GM12878 (cell line): ENCODE results near the gene ACE. TPM values are rescaled to one million over a fixed set of nuclear protein-coding genes. Genes with fewer than 3 reads are reported as not detected.

Experiments
- ATAC-seq: fragments of 200-7000 bp; cut with Tn5 transposase; 3 replicates; pipeline ENCODE4 v1.9.1; 2020; ENCODE audit warnings: mild to moderate bottlenecking, moderate library complexity
- BruUV-seq: library from RNA; stranded (reverse); fragments of 400-500 nt; replicated peaks from 2 replicates; lab custom pipeline; 2021; lab: Mats Ljungman, UMichigan
- CTCF ChIA-PET: fragments of 300-600 bp; sonication (Branson Sonifier 250); formaldehyde crosslinking; extraction: SDS; loops from one replicate; lab custom pipeline; 2021; ENCODE audit warnings: inconsistent platforms; lab: Yijun Ruan, JAX
- POLR2A ChIA-PET: fragments of 350-600 bp; formaldehyde crosslinking; extraction: SDS; loops from one replicate; lab custom pipeline; 2021; ENCODE audit warnings: inconsistent platforms; lab: Charles Lee
- RAD21 ChIA-PET: fragments of 300-600 bp; sonication (Branson Sonifier 250); formaldehyde crosslinking; loops from one replicate; lab custom pipeline; 2023; ENCODE audit warnings: antibody characterized with exemption; ENCODE audit not compliant: unreplicated experiment; lab: Charles Lee
- SMC1A ChIA-PET: fragments of 300-600 bp; sonication (Branson Sonifier 250); formaldehyde crosslinking; loops from one replicate; lab custom pipeline; 2023; ENCODE audit not compliant: unreplicated experiment, uncharacterized antibody; lab: Charles Lee
- DNase-seq: peaks from one replicate; pipeline ENCODE4 v3.0.0-alpha.2; 2011; ENCODE audit warnings: low read depth, low spot score
- FAIRE-seq: peaks from 3 replicates; lab custom pipeline; 2011; peaks lifted over from hg19 to GRCh38; lab: Jason Lieb, UNC
- H2AFZ ChIP-seq: 2 replicates; pipeline ENCODE4 v1.6.0; 2011; ENCODE audit warnings: low read depth, low read length, control low read depth; ENCODE audit not compliant: control insufficient read depth
- H3K27ac ChIP-seq: 2 replicates; pipeline ENCODE4 v1.5.1; 2011; ENCODE audit warnings: control low read depth; ENCODE audit not compliant: control insufficient read depth, insufficient read depth
- H3K27me3 ChIP-seq, 2 experiments: replicated peaks in 1 of 2; 2 replicates each; pipeline versions ENCODE4 v1.6.0 to v1.6.1; 2011; ENCODE audit warnings: low read length in 1 of 2; ENCODE audit not compliant: control insufficient read depth in 2 of 2, insufficient read depth in 2 of 2
- H3K36me3 ChIP-seq, 2 experiments: 2 replicates each; pipeline ENCODE4 v1.5.1; 2011; ENCODE audit warnings: low read length in 1 of 2; ENCODE audit not compliant: control insufficient read depth in 2 of 2, insufficient read depth in 2 of 2
- H3K4me1 ChIP-seq: 2 replicates; pipeline ENCODE4 v1.6.1; 2011; ENCODE audit warnings: mild to moderate bottlenecking, low read length, moderate library complexity, mixed read lengths; ENCODE audit not compliant: control insufficient read depth, insufficient read depth
- H3K4me2 ChIP-seq: 2 replicates; pipeline ENCODE4 v1.6.0; 2011; ENCODE audit warnings: control low read depth; ENCODE audit not compliant: control insufficient read depth, insufficient read depth
- H3K4me3 ChIP-seq: fragments of 200-600 bp; sonication (generic); 2 replicates; pipeline ENCODE4 v1.5.1; 2016
- H3K79me2 ChIP-seq: 2 replicates; pipeline ENCODE4 v1.6.0; 2011; ENCODE audit warnings: low read length; ENCODE audit not compliant: control insufficient read depth, insufficient read depth
- H3K9ac ChIP-seq: 2 replicates; pipeline ENCODE4 v1.8.0; 2011; ENCODE audit warnings: low read length, control low read depth, mixed read lengths; ENCODE audit not compliant: control insufficient read depth, insufficient read depth
- H3K9me3 ChIP-seq: replicated peaks from 3 replicates; pipeline ENCODE4 v1.5.1; 2011; ENCODE audit warnings: mild to moderate bottlenecking, low read length; ENCODE audit not compliant: control insufficient read depth, insufficient read depth
- H4K20me1 ChIP-seq: 2 replicates; pipeline ENCODE4 v1.6.0; 2011; ENCODE audit not compliant: control insufficient read depth, insufficient read depth
- BMI1 ChIP-seq: fragments of 450-650 bp; IDR thresholded peaks from 2 replicates; pipeline ENCODE4 v1.6.1; 2016; ENCODE audit warnings: mild to moderate bottlenecking, moderate library complexity, borderline replicate concordance
- HDGF ChIP-seq: fragments of 450-650 bp; IDR thresholded peaks from 2 replicates; pipeline ENCODE4 v1.6.1; 2016; ENCODE audit warnings: antibody characterized with exemption
- LARP7 ChIP-seq: fragments of 450-650 bp; IDR thresholded peaks from 2 replicates; pipeline ENCODE4 v1.6.1; 2017; ENCODE audit warnings: mild to moderate bottlenecking
- MEF2B ChIP-seq: fragments of 450-650 bp; IDR thresholded peaks from 2 replicates; pipeline ENCODE4 v1.6.1; 2018; ENCODE audit warnings: mild to moderate bottlenecking, moderate library complexity; ENCODE audit not compliant: partially characterized antibody, poor library complexity, severe bottlenecking
- NBN ChIP-seq: fragments of 450-650 bp; IDR thresholded peaks from 2 replicates; pipeline ENCODE4 v1.6.1; 2016
- NR2C2 ChIP-seq: IDR thresholded peaks from 2 replicates; pipeline ENCODE4 v1.6.1; 2011; ENCODE audit warnings: borderline replicate concordance, low read depth; ENCODE audit not compliant: control insufficient read depth, insufficient read length
- NR2F1 ChIP-seq: fragments of 450-650 bp; conservative IDR thresholded peaks from 2 replicates; pipeline ENCODE4 v1.6.1; 2017; ENCODE audit warnings: mild to moderate bottlenecking
- PAX8 ChIP-seq: fragments of 450-650 bp; IDR thresholded peaks from 2 replicates; pipeline ENCODE4 v1.6.1; 2017; ENCODE audit warnings: mild to moderate bottlenecking, moderate library complexity
- PBX3 ChIP-seq: IDR thresholded peaks from 2 replicates; pipeline ENCODE4 v1.6.1; 2011; ENCODE audit warnings: mild to moderate bottlenecking, low read depth, low read length, moderate library complexity; ENCODE audit not compliant: insufficient replicate concordance
- PKNOX1 ChIP-seq: fragments of 450-650 bp; IDR thresholded peaks from 2 replicates; pipeline ENCODE4 v1.6.1; 2016; ENCODE audit warnings: mild to moderate bottlenecking
- RAD51 ChIP-seq: fragments of 450-650 bp; IDR thresholded peaks from 2 replicates; pipeline ENCODE4 v1.6.1; 2016; ENCODE audit warnings: moderate library complexity, mild to moderate bottlenecking, inconsistent platforms
- RB1 ChIP-seq: fragments of 450-650 bp; formaldehyde crosslinking; IDR thresholded peaks from 2 replicates; pipeline ENCODE4 v1.6.1; 2017; ENCODE audit warnings: mild to moderate bottlenecking, borderline replicate concordance
- RELB ChIP-seq: fragments of 450-650 bp; IDR thresholded peaks from 2 replicates; pipeline ENCODE4 v1.6.1; 2017; ENCODE audit warnings: low read depth, mild to moderate bottlenecking, moderate library complexity
- SP1 ChIP-seq: IDR thresholded peaks from one replicate; pipeline ENCODE4 v1.6.1; 2011; ENCODE audit warnings: low read depth, low read length
- TAF1 ChIP-seq: IDR thresholded peaks from 2 replicates; pipeline ENCODE4 v1.6.1; 2011; ENCODE audit warnings: mild to moderate bottlenecking, low read depth, low read length, borderline replicate concordance
- TCF3 ChIP-seq: IDR thresholded peaks from 2 replicates; pipeline ENCODE4 v1.6.1; 2012; ENCODE audit warnings: low read depth, mild to moderate bottlenecking, low read length, borderline replicate concordance; ENCODE audit not compliant: insufficient read depth
- TCF7 ChIP-seq: IDR thresholded peaks from 2 replicates; pipeline ENCODE4 v1.6.1; 2014; ENCODE audit warnings: antibody characterized with exemption, borderline replicate concordance
- ZNF24 ChIP-seq: fragments of 450-650 bp; IDR thresholded peaks from 2 replicates; pipeline ENCODE4 v1.6.1; 2017; ENCODE audit warnings: antibody characterized with exemption, mild to moderate bottlenecking
- WGBS: methylation state at CpG from one replicate; pipeline ENCODE4 v1.1.6; 2016; ENCODE audit warnings: low lambda C conversion rate; ENCODE audit not compliant: insufficient replicate concordance, insufficient coverage; ENCODE audit errors: missing lambda C conversion rate; 5-methylcytosine and 5-hydroxymethylcytosine counted together
- in situ Hi-C: fragments of 300-500 bp; cut with MboI; formaldehyde crosslinking; loops from 9 replicates; pipeline ENCODE4 v1.14.3; 2018; ENCODE audit warnings: mixed read lengths
- intact Hi-C: fragments of 100-400 bp; cut with micrococcal nuclease; formaldehyde crosslinking; loops from one replicate; pipeline ENCODE4 v1.14.2; 2022; ENCODE audit not compliant: unreplicated experiment
- polyA plus RNA-seq, 11 experiments: library from polyadenylated mRNA; depleted of rRNA in 4 of 11; unstranded in 6 of 11; stranded (reverse) in 5 of 11; fragments of >200 nt; fragmentation: Nextera tagmentation in 4 of 11; fragmentation: Illumina TruSeq in 1 of 11; extraction: Ambion mirVana in 4 of 11; extraction: Trizol in 1 of 11; gene quantifications; 1 replicate in 1 of 11; 2 replicates in 10 of 11; pipeline versions ENCODE4 v1.2.1 to v1.2.3, GENCODE V29; 2011 to 2016; ENCODE audit warnings: inconsistent platforms in 2 of 11, missing spikeins in 2 of 11, low read depth in 1 of 11
- total RNA-seq, 4 experiments: library from RNA; depleted of rRNA in 3 of 4; stranded (reverse); fragments of >200 nt in 3 of 4; fragmentation: Illumina TruSeq in 1 of 4; extraction: Trizol in 1 of 4; gene quantifications; 2 replicates each; pipeline versions ENCODE4 v1.2.1 to v1.2.3, GENCODE V29; 2013 to 2021

Gene ACE
- total and polyA plus RNA-seq, 10 of the 15 experiments (the other 5 are each of a cell fraction or from before 2014, with no cell fraction given) = 0.46 TPM; not detected in 9

- H3K4me1 ChIP-seq = no peaks in the 10 kb centered on the region
- no peaks in the 10 kb centered on the region for H3K79me2 ChIP-seq
- no peaks in the 10 kb centered on the region for H3K9me3 ChIP-seq
- H3K4me3 ChIP-seq = no peak overlapping the region
- SMC1A ChIA-PET = interaction anchor here (1.3 kb wide), 1 partner anchor 101 kb away, joined by 3 read pairs; no protein-coding TSS in a partner anchor
- H3K4me2 ChIP-seq = no peak overlapping the region
- H3K27me3 ChIP-seq = peaks cover 2 to 3% of the 10 kb centered on the region in 2 experiments; a peak in 3 of 4 replicates
- POLR2A ChIA-PET = no interaction called here
- H3K27ac ChIP-seq = no peak overlapping the region
- TF ChIP-seq PBX3 (no peak), PKNOX1 (no peak), ZNF24 (no peak), PAX8 (no peak), NBN (no peak), NR2C2 (no peak), RAD51 (no peak), BMI1 (no peak), RB1 (no peak), SP1 (no peak), RELB (no peak), TCF3 (no peak), TCF7 (no peak), LARP7 (no peak), TAF1 (no peak), HDGF (no peak), MEF2B (no peak), NR2F1 (no peak)
- H4K20me1 ChIP-seq = no peaks in the 10 kb centered on the region
- RAD21 ChIA-PET = no interaction called here
- DNase-seq (no peak), ATAC-seq (no peak), FAIRE-seq (no peak)
- in situ Hi-C loops (no loop called here), intact Hi-C loops (no loop called here)
- H3K36me3 ChIP-seq = no peaks in the 10 kb centered on the region
- 41% methylated on average over 10 of the region's 10 CpGs for WGBS
- no TSS peak for BruUV-seq
- CTCF ChIA-PET = interaction anchor here (2.0 kb wide), 1 partner anchor 76 kb away, joined by 4 read pairs; no protein-coding TSS in a partner anchor
- H3K9ac ChIP-seq = no peak overlapping the region
- no peak overlapping the region for H2AFZ ChIP-seq
Observed at GRCh38 chr17:63483038-63483437, 6.2 kb downstream of the ACE start.
